Calu3 (cell line): ENCODE data around the gene PITPNB. TPM values are rescaled to one million over a fixed set of nuclear protein-coding genes. Genes with fewer than 3 reads are reported as not detected.
A peak's percentile ranks its signal among the peaks of the same experiment; 100 is the strongest.

Experiments
- BruUV-seq: library from RNA; stranded (reverse); fragments of 400-500 nt; replicated peaks from 2 replicates; lab custom pipeline; 2021; lab: Mats Ljungman, UMichigan
- CTCF ChIA-PET: fragments of 300-600 bp; sonication (Branson Sonifier 250); formaldehyde crosslinking; loops from one replicate; lab custom pipeline; 2022; ENCODE audit warnings: antibody characterized with exemption; lab: Charles Lee
- DNase-seq: peaks from one replicate; pipeline ENCODE4 v3.0.0; 2022
- H3K27ac Mint-ChIP-seq: one replicate; pipeline ENCODE4 v1.8.0; 2022; ENCODE audit warnings: mixed read lengths; ENCODE audit not compliant: unreplicated experiment
- H3K27me3 Mint-ChIP-seq: one replicate; pipeline ENCODE4 v1.8.0; 2022; ENCODE audit warnings: mixed read lengths; ENCODE audit not compliant: unreplicated experiment
- H3K36me3 Mint-ChIP-seq: one replicate; pipeline ENCODE4 v1.8.0; 2022; ENCODE audit warnings: mild to moderate bottlenecking, moderate library complexity, mixed read lengths; ENCODE audit not compliant: insufficient read depth, unreplicated experiment
- H3K4me1 Mint-ChIP-seq: one replicate; pipeline ENCODE4 v1.8.0; 2022; ENCODE audit warnings: mild to moderate bottlenecking, low read depth, mixed read lengths; ENCODE audit not compliant: unreplicated experiment
- H3K4me3 Mint-ChIP-seq: one replicate; pipeline ENCODE4 v1.8.0; 2022; ENCODE audit warnings: mild to moderate bottlenecking, low read depth, moderate library complexity, mixed read lengths; ENCODE audit not compliant: unreplicated experiment
- H3K9me3 Mint-ChIP-seq: one replicate; pipeline ENCODE4 v1.8.0; 2022; ENCODE audit warnings: low read depth, mixed read lengths; ENCODE audit not compliant: unreplicated experiment
- intact Hi-C: fragments of 100-400 bp; cut with micrococcal nuclease; formaldehyde crosslinking; loops from one replicate; pipeline ENCODE4 v1.10.0; 2022; ENCODE audit not compliant: unreplicated experiment
- total RNA-seq: library from RNA; stranded (reverse); gene quantifications from 2 replicates; pipeline ENCODE4 v1.2.3, GENCODE V29; 2022
- TF ChIP-seq, protein P1 (sequence below): fragments of 200-600 bp; IDR thresholded peaks from one replicate; pipeline ENCODE4 v1.8.0; 2022; ENCODE audit warnings: antibody characterized with exemption; ENCODE audit not compliant: unreplicated experiment

The PITPNB gene
- total RNA-seq, 1 experiment from 2014 or later = 136 TPM

DNA sequence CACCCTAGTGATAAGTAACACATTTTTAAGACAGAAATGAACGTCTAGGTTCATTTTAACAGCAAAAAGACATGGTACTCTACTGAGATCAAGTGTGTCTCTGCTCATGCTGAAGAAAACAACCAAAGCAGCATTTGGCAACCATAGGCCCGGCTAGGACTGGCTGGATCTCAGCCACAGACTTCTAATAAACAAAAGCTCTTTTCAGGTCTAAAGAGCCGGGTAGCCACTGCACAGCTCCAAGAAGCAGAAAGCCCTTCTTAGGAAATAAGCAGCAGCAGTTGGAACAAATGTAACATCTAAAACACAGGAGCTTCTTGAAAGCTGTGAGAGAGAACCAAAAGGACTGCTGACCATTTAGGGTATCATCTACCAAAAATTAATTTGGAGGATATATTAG, 37.6 kb downstream of the PITPNB start:
- BruUV-seq = no TSS peak
- no peaks in the 10 kb centered on the region for H3K27me3 Mint-ChIP-seq
- H3K36me3 Mint-ChIP-seq = peaks cover 38% of the 10 kb centered on the region
- H3K4me3 Mint-ChIP-seq = no peak overlapping the region
- TF ChIP-seq, protein P1, sequence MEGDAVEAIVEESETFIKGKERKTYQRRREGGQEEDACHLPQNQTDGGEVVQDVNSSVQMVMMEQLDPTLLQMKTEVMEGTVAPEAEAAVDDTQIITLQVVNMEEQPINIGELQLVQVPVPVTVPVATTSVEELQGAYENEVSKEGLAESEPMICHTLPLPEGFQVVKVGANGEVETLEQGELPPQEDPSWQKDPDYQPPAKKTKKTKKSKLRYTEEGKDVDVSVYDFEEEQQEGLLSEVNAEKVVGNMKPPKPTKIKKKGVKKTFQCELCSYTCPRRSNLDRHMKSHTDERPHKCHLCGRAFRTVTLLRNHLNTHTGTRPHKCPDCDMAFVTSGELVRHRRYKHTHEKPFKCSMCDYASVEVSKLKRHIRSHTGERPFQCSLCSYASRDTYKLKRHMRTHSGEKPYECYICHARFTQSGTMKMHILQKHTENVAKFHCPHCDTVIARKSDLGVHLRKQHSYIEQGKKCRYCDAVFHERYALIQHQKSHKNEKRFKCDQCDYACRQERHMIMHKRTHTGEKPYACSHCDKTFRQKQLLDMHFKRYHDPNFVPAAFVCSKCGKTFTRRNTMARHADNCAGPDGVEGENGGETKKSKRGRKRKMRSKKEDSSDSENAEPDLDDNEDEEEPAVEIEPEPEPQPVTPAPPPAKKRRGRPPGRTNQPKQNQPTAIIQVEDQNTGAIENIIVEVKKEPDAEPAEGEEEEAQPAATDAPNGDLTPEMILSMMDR = no peak
- H3K4me1 Mint-ChIP-seq = peaks cover 11% of the 10 kb centered on the region
- H3K27ac Mint-ChIP-seq = no peak overlapping the region
- intact Hi-C loops = loop anchor here (1.0 kb wide), 1 partner anchor 128 kb away; no protein-coding TSS in a partner anchor
- DNase-seq = no peak
- CTCF ChIA-PET = interaction anchor here (0.7 kb wide), 1 partner anchor 128 kb away, joined by 3 read pairs; no protein-coding TSS in a partner anchor
- no peaks in the 10 kb centered on the region for H3K9me3 Mint-ChIP-seq

DNA sequence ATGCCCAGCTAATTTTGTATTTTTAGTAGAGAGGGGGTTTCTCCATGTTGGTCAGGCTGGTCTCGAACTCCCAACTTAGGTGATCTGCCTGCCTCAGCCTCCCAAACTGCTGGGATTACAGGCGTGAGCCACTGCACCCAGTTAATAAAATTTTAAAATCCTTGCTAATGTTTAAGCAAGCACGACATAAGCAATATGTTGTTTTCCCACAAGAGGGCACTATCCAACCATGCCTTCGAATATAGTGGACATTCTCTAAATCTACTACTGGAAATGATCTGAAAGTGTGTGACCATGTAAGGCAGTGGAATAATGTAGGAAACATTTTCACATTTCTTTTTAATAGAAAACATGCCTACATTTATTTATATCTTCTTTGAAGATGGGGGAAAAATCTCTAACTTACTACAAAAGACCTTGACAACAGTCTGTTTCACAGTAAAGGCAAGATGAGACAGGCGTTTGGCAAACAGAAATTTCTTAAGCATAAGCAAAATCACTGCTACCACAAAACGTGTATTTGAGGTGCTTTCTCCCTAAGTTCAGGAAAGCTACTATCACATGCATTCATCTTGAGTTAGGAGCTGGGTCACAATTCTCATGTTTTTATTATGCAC, 38.2 kb downstream of the PITPNB start:
- Mint-ChIP-seq H3K27ac (no peak overlapping the region), H3K4me3 (no peak overlapping the region), H3K36me3 (peaks cover 35% of the 10 kb centered on the region), H3K4me1 (peaks cover 6% of the 10 kb centered on the region), H3K9me3 (no peaks in the 10 kb centered on the region), H3K27me3 (no peaks in the 10 kb centered on the region)
- peak; percentile 46 for DNase-seq
- intact Hi-C loops = loop anchor here (1.0 kb wide), 1 partner anchor 128 kb away; no protein-coding TSS in a partner anchor
- CTCF ChIA-PET = interaction anchor here (0.7 to 1.8 kb wide), 3 partner anchors 12 to 818 kb away, joined by 3 to 6 read pairs (median 3); no protein-coding TSS in a partner anchor
- TF ChIP-seq, protein P1 = peak; percentile 38
- BruUV-seq = no TSS peak

DNA sequence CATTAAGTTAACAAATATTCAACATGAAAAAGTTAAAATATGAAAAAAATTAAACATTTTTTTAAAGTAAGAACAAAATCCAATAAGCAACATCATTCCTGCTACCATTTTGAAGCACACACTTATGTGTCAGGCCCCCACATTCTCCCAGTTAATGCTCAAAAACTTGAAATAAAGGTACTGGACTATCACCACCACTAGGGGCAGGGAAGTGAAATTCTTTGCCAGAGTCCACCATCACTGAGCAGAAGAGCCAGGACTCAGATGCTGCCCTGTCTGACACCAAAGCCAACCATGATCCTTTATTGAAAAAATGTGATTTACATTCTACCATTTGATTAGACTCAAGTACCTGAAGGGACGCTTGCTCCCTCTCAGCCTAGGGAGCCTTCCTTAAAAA, 39.1 kb downstream of the PITPNB start:
- TF ChIP-seq, protein P1 = peak; percentile 75
- Mint-ChIP-seq H3K27ac (no peak overlapping the region), H3K9me3 (no peaks in the 10 kb centered on the region), H3K36me3 (peaks cover 31% of the 10 kb centered on the region), H3K4me1 (peaks cover 6% of the 10 kb centered on the region), H3K4me3 (no peak overlapping the region), H3K27me3 (no peaks in the 10 kb centered on the region)
- no TSS peak for BruUV-seq
- DNase-seq = peak; percentile 27
- CTCF ChIA-PET = interaction anchor here (0.7 to 1.8 kb wide), 3 partner anchors 11 to 140 kb away, joined by 3 to 6 read pairs (median 3); no protein-coding TSS in a partner anchor
- intact Hi-C loops = no loop called here

DNA sequence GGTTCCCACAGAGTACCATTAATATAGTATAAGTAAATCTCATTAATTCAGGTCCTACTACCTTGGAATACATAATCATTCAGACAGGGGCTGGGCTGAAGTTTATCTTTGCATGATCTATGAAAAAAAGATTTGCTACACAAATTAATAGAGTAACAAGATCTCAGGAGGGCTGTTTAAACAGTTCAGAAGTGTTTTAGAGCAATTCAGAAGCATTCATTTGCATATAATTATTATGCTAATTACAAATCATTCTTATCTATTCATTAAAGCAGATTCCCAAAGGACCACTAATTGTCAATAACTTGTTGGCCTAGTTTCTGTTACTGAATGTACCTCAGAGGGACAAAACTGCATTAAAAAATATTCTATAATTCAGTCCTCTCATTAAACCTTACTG, 40.5 kb downstream of the PITPNB start:
- no peak for DNase-seq
- TF ChIP-seq, protein P1 = no peak
- no TSS peak for BruUV-seq
- no peak overlapping the region for H3K27ac Mint-ChIP-seq
- CTCF ChIA-PET = interaction anchor here (0.5 kb wide), 1 partner anchor 20 kb away, joined by 3 read pairs; no protein-coding TSS in a partner anchor
- intact Hi-C loops = no loop called here
- H3K9me3 Mint-ChIP-seq = no peaks in the 10 kb centered on the region
- no peaks in the 10 kb centered on the region for H3K27me3 Mint-ChIP-seq
- H3K4me3 Mint-ChIP-seq = no peak overlapping the region
- peaks cover 27% of the 10 kb centered on the region for H3K36me3 Mint-ChIP-seq
- no peaks in the 10 kb centered on the region for H3K4me1 Mint-ChIP-seq
